Daoy (cell line): ENCODE measurements around the gene ZNF653. TPM values are rescaled to one million over a fixed set of nuclear protein-coding genes. Genes with fewer than 3 reads are reported as not detected.
"Not testable (repeated sequence)": the region's sequence is repeated elsewhere in the genome, so short reads cannot be mapped to it uniquely, and the experiment has no call there.

Source experiments
- DNase-seq: peaks from one replicate; pipeline ENCODE4 v3.0.0-alpha.2; 2015; ENCODE audit warnings: low read depth
- total RNA-seq: library from RNA; depleted of rRNA; stranded (reverse); fragments of >200 nt; shearing (Covaris generic); gene quantifications from 2 replicates; pipeline ENCODE4 v1.2.3, GENCODE V29; 2014

Gene ZNF653
- total RNA-seq, 1 experiment from 2014 or later = 6.3 TPM

- DNase-seq = no peak
These were observed 49.0 kb downstream of the ZNF653 start for GRCh38 chr19:11456659-11457058.

GRCh38 chr19:11455233-11455554 is 50.4 kb downstream of the ZNF653 start:
- DNase-seq = not testable (repeated sequence)

- no peak for DNase-seq
These were observed 51.9 kb downstream of the ZNF653 start for GRCh38 chr19:11453468-11454341.

GRCh38 chr19:11452620-11453310 is 52.9 kb downstream of the ZNF653 start:
- DNase-seq = no peak

GRCh38 chr19:11451871-11452619 is 53.6 kb downstream of the ZNF653 start:
- no peak for DNase-seq

- DNase-seq = no peak
These were observed 54.2 kb downstream of the ZNF653 start for GRCh38 chr19:11451327-11451870.

- DNase-seq = no peak
These were observed 54.9 kb downstream of the ZNF653 start for GRCh38 chr19:11450570-11451326.

GRCh38 chr19:11448923-11449554 is 56.6 kb downstream of the ZNF653 start:
- DNase-seq = no peak

GRCh38 chr19:11448410-11448809 is 57.2 kb downstream of the ZNF653 start:
- no peak for DNase-seq

GRCh38 chr19:11447347-11448262 is 58.0 kb downstream of the ZNF653 start:
- no peak for DNase-seq

- DNase-seq = peak; percentile 59
These were observed 58.9 kb downstream of the ZNF653 start for GRCh38 chr19:11446652-11447301.

GRCh38 chr19:11446271-11446651 is 59.4 kb downstream of the ZNF653 start:
- no peak for DNase-seq

- DNase-seq = no peak
These were observed 60.5 kb downstream of the ZNF653 start for GRCh38 chr19:11445141-11445540.

- DNase-seq = no peak
These were observed 61.6 kb downstream of the ZNF653 start for GRCh38 chr19:11444059-11444458.

- DNase-seq = no peak
These were observed 67.7 kb downstream of the ZNF653 start for GRCh38 chr19:11437955-11438354.

GRCh38 chr19:11435833-11436313 is 69.8 kb downstream of the ZNF653 start:
- DNase-seq = no peak

GRCh38 chr19:11435057-11435832 is 70.4 kb downstream of the ZNF653 start, which contains the start of the genes ODAD3 and PRKCSH:
ODAD3 (minus strand) TSS chr19:11435121; CDS start chr19:11435016, 105 bp downstream.
PRKCSH (plus strand) TSS chr19:11435635; CDS start chr19:11436118, 483 bp downstream.
- peak; percentile 100 for DNase-seq

- DNase-seq = no peak
These were observed 71.0 kb downstream of the ZNF653 start for GRCh38 chr19:11434703-11435056.
